Measurements from ENCODE around the gene TMEM117. TPM values are rescaled to one million over a fixed set of nuclear protein-coding genes. Genes with fewer than 3 reads are reported as not detected.
"Not testable (repeated sequence)": the region's sequence is repeated elsewhere in the genome, so short reads cannot be mapped to it uniquely, and the experiment has no call there.

TMEM117 gene
- total RNA-seq, 2 experiments from 2014 or later: 1.7 TPM

GRCh38 chr12:44015333-44015941 lies 179.6 kb downstream of the TMEM117 start:
- POLR2A ChIA-PET: no interaction called here
- no peak overlapping the region for H3K27ac Mint-ChIP-seq
- no peak overlapping the region for H3K4me3 Mint-ChIP-seq
- CTCF ChIA-PET: interaction anchor here (0.6 to 5.3 kb wide), 12 partner anchors 11 to 934 kb away, joined by 3 to 32 read pairs (median 4); partner anchors contain the start of gene NELL2
- no peaks in the 10 kb centered on the region for H3K36me3 Mint-ChIP-seq
- intact Hi-C loops (cut with micrococcal nuclease): loop anchor here (1.0 to 10.0 kb wide), 3 partner anchors 759 to 916 kb away; partner anchors contain the start of gene NELL2
- H3K27me3 Mint-ChIP-seq: no peaks in the 10 kb centered on the region
- no peaks in the 10 kb centered on the region for H3K9me3 Mint-ChIP-seq
- no peak for DNase-seq
- no peaks in the 10 kb centered on the region for H3K4me1 Mint-ChIP-seq (ENCODE audit: low read depth)

- Mint-ChIP-seq H3K9me3 (peaks cover under 1% of the 10 kb centered on the region), H3K4me1 (ENCODE audit: low read depth) (no peaks in the 10 kb centered on the region), H3K27ac (no peak overlapping the region), H3K27me3 (no peaks in the 10 kb centered on the region), H3K36me3 (no peaks in the 10 kb centered on the region), H3K4me3 (no peak overlapping the region)
- POLR2A ChIA-PET: no interaction called here
- intact Hi-C loops (cut with micrococcal nuclease): loop anchor here (5.0 to 10.0 kb wide), 2 partner anchors 758 to 860 kb away; partner anchors contain the start of gene NELL2
- no peak for DNase-seq
- CTCF ChIA-PET: interaction anchor here (5.3 kb wide), 1 partner anchor 913 kb away, joined by 32 read pairs; no protein-coding TSS in a partner anchor
Observed at GRCh38 chr12:44017216-44017615, 181.3 kb downstream of the TMEM117 start.

GRCh38 chr12:44019118-44019517 lies 183.2 kb downstream of the TMEM117 start:
- POLR2A ChIA-PET: no interaction called here

GRCh38 chr12:44020555-44020954 lies 184.7 kb downstream of the TMEM117 start:
- H3K27me3 Mint-ChIP-seq: no peaks in the 10 kb centered on the region
- peaks cover 8% of the 10 kb centered on the region for H3K9me3 Mint-ChIP-seq
- H3K27ac Mint-ChIP-seq: no peak overlapping the region
- no peaks in the 10 kb centered on the region for H3K4me1 Mint-ChIP-seq (ENCODE audit: low read depth)
- H3K36me3 Mint-ChIP-seq: peaks cover 4% of the 10 kb centered on the region
- DNase-seq: no peak
- ChIA-PET POLR2A (no interaction called here), CTCF (no interaction called here)
- intact Hi-C loops (cut with micrococcal nuclease): no loop called here
- H3K4me3 Mint-ChIP-seq: no peak overlapping the region

More at GRCh38 chr12:44019118-44019517, 183.2 kb downstream of the TMEM117 start:
- Mint-ChIP-seq H3K27ac (no peak overlapping the region), H3K27me3 (no peaks in the 10 kb centered on the region), H3K36me3 (peaks cover 4% of the 10 kb centered on the region), H3K9me3 (peaks cover 8% of the 10 kb centered on the region), H3K4me1 (ENCODE audit: low read depth) (no peaks in the 10 kb centered on the region), H3K4me3 (no peak overlapping the region)
- CTCF ChIA-PET: no interaction called here
- no peak for DNase-seq
- intact Hi-C loops (cut with micrococcal nuclease): loop anchor here (5.0 to 10.0 kb wide), 2 partner anchors 756 to 858 kb away; partner anchors contain the start of gene NELL2

- ChIA-PET POLR2A (no interaction called here), CTCF (no interaction called here)
- intact Hi-C loops (cut with micrococcal nuclease): no loop called here
- Mint-ChIP-seq H3K27me3 (no peaks in the 10 kb centered on the region), H3K9me3 (peaks cover 8% of the 10 kb centered on the region), H3K4me3 (no peak overlapping the region), H3K4me1 (ENCODE audit: low read depth) (no peaks in the 10 kb centered on the region), H3K27ac (no peak overlapping the region), H3K36me3 (peaks cover 4% of the 10 kb centered on the region)
- DNase-seq: no peak
Observed at GRCh38 chr12:44021471-44021971, 185.6 kb downstream of the TMEM117 start.

- CTCF ChIA-PET: no interaction called here
Observed at GRCh38 chr12:44025499-44025898, 189.6 kb downstream of the TMEM117 start.

GRCh38 chr12:44026046-44026445 lies 190.2 kb downstream of the TMEM117 start:
- peaks cover 15% of the 10 kb centered on the region for H3K9me3 Mint-ChIP-seq
- intact Hi-C loops (cut with micrococcal nuclease): no loop called here
- no peak overlapping the region for H3K27ac Mint-ChIP-seq
- POLR2A ChIA-PET: no interaction called here
- peaks cover 7% of the 10 kb centered on the region for H3K36me3 Mint-ChIP-seq
- CTCF ChIA-PET: no interaction called here
- no peaks in the 10 kb centered on the region for H3K27me3 Mint-ChIP-seq
- no peak for DNase-seq
- no peak overlapping the region for H3K4me3 Mint-ChIP-seq
- no peaks in the 10 kb centered on the region for H3K4me1 Mint-ChIP-seq (ENCODE audit: low read depth)

More at GRCh38 chr12:44025499-44025898, 189.6 kb downstream of the TMEM117 start:
- Mint-ChIP-seq H3K4me1 (ENCODE audit: low read depth) (no peaks in the 10 kb centered on the region), H3K36me3 (peaks cover 7% of the 10 kb centered on the region), H3K27ac (no peak overlapping the region), H3K4me3 (no peak overlapping the region), H3K9me3 (peaks cover 14% of the 10 kb centered on the region), H3K27me3 (no peaks in the 10 kb centered on the region)
- POLR2A ChIA-PET: no interaction called here
- intact Hi-C loops (cut with micrococcal nuclease): no loop called here
- DNase-seq: no peak

GRCh38 chr12:44026926-44027325 lies 191.0 kb downstream of the TMEM117 start:
- CTCF ChIA-PET; DNase-seq; H3K36me3 Mint-ChIP-seq; POLR2A ChIA-PET; H3K27ac Mint-ChIP-seq; intact Hi-C loops (cut with micrococcal nuclease); H3K4me3 Mint-ChIP-seq; H3K27me3 Mint-ChIP-seq; H3K4me1 Mint-ChIP-seq (ENCODE audit: low read depth): not testable (repeated sequence)
- H3K9me3 Mint-ChIP-seq: peaks cover 23% of the 10 kb centered on the region

- Mint-ChIP-seq H3K27me3 (no peaks in the 10 kb centered on the region), H3K4me1 (ENCODE audit: low read depth) (no peaks in the 10 kb centered on the region), H3K27ac (no peak overlapping the region), H3K9me3 (peaks cover 15% of the 10 kb centered on the region), H3K4me3 (no peak overlapping the region), H3K36me3 (peaks cover 9% of the 10 kb centered on the region)
- ChIA-PET POLR2A (no interaction called here), CTCF (no interaction called here)
- intact Hi-C loops (cut with micrococcal nuclease): no loop called here
- no peak for DNase-seq
Observed at GRCh38 chr12:44029194-44029593, 193.3 kb downstream of the TMEM117 start.

- no peaks in the 10 kb centered on the region for H3K27me3 Mint-ChIP-seq
- peaks cover 15% of the 10 kb centered on the region for H3K9me3 Mint-ChIP-seq
- CTCF ChIA-PET: no interaction called here
- POLR2A ChIA-PET: no interaction called here
- H3K4me3 Mint-ChIP-seq: no peak overlapping the region
- intact Hi-C loops (cut with micrococcal nuclease): no loop called here
- no peak overlapping the region for H3K27ac Mint-ChIP-seq
- H3K4me1 Mint-ChIP-seq (ENCODE audit: low read depth): no peaks in the 10 kb centered on the region
- peaks cover 9% of the 10 kb centered on the region for H3K36me3 Mint-ChIP-seq
- no peak for DNase-seq
Observed at GRCh38 chr12:44031472-44032185, 195.7 kb downstream of the TMEM117 start.

GRCh38 chr12:44034906-44035305 lies 199.0 kb downstream of the TMEM117 start:
- Mint-ChIP-seq H3K9me3 (peaks cover 13% of the 10 kb centered on the region), H3K4me3 (no peak overlapping the region), H3K27ac (no peak overlapping the region), H3K27me3 (no peaks in the 10 kb centered on the region), H3K36me3 (peaks cover 6% of the 10 kb centered on the region), H3K4me1 (ENCODE audit: low read depth) (no peaks in the 10 kb centered on the region)
- CTCF ChIA-PET: no interaction called here
- no peak for DNase-seq
- POLR2A ChIA-PET: no interaction called here
- intact Hi-C loops (cut with micrococcal nuclease): no loop called here

- ChIA-PET CTCF (no interaction called here), POLR2A (no interaction called here)
- intact Hi-C loops (cut with micrococcal nuclease): no loop called here
- no peak overlapping the region for H3K4me3 Mint-ChIP-seq
- no peaks in the 10 kb centered on the region for H3K9me3 Mint-ChIP-seq
- no peaks in the 10 kb centered on the region for H3K27me3 Mint-ChIP-seq
- no peak overlapping the region for H3K27ac Mint-ChIP-seq
- no peak for DNase-seq
- no peaks in the 10 kb centered on the region for H3K4me1 Mint-ChIP-seq (ENCODE audit: low read depth)
- H3K36me3 Mint-ChIP-seq: peaks cover 4% of the 10 kb centered on the region
Observed at GRCh38 chr12:44036875-44037443, 201.1 kb downstream of the TMEM117 start.

Data from activated CD4-positive, alpha-beta memory T cell treated with anti-CD3 and anti-CD28 coated beads for 36 hours (primary cell).